GM06990 (cell line): ENCODE data around the gene RNASE11.

Experiments
- DNase-seq: peaks from one replicate; pipeline ENCODE4 v3.0.0-alpha.2; 2011; ENCODE audit not compliant: insufficient read length; ENCODE audit errors: extremely low read depth
- H3K27me3 ChIP-seq: replicated peaks from 2 replicates; pipeline ENCODE4 v1.6.0; 2011; ENCODE audit warnings: low read length; ENCODE audit not compliant: control insufficient read depth, insufficient read depth
- H3K36me3 ChIP-seq: 2 replicates; pipeline ENCODE4 v1.5.1; 2011; ENCODE audit warnings: low read length; ENCODE audit not compliant: control insufficient read depth, insufficient read depth
- H3K4me3 ChIP-seq: replicated peaks from 2 replicates; pipeline ENCODE4 v1.5.1; 2011; ENCODE audit warnings: low read depth, mild to moderate bottlenecking, control low read depth, low read length
- TF ChIP-seq, protein P1 (sequence below): IDR thresholded peaks from 2 replicates; pipeline ENCODE4 v1.5.1; 2011; ENCODE audit warnings: low read length, control low read depth, mild to moderate bottlenecking, inconsistent platforms; ENCODE audit not compliant: insufficient read depth, poor library complexity, severe bottlenecking

The RNASE11 gene

GRCh38 chr14:20587489-20588154 lies at the start of gene RNASE11:
TSS of gene RNASE11 (minus strand) at chr14:20588001.
- DNase-seq = no peak
- H3K4me3 ChIP-seq = no peak within 1 kb of the TSS

DNA sequence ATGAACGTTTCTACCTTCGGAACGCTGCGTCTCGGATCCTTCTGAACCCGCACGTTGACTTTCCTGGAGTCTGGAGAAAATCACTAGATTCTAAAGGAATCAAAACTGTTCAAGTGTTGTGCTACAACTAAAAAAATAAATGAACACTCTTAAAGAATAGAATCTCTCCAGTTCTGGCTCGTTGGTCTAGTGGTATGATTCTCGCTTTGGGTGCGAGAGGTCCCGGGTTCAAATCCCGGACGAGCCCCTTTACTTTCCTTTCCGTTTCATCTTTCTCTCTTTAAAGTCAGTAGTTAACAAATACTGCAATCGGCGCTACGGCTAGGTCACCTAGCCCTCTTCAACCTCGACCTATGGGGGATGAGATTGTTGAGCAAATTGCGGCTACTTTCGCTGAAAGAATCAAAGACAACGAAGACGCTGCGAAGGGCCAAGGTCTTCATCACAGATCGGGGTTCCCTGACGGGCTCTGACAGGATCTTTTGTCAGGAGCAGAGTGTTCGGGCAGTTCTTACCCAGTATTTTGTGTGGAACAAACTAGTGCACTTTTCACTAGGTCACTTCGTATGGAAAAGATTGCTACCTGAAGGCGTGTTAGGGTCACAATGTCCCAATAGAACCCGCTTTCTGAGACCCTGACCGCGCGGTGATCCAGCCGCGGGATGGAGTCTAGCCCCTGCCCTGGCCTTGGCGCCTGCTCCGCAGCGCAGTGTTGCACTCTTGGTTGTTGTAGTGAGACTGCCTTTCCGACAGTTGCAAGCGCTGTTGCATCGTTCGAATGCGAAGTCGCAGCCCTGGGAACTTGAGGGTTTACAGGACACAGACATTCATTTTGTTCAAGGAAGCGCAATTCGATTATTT lies 45.3 kb upstream of the RNASE11 start:
- peak; percentile 71 for DNase-seq
- TF ChIP-seq, protein P1, sequence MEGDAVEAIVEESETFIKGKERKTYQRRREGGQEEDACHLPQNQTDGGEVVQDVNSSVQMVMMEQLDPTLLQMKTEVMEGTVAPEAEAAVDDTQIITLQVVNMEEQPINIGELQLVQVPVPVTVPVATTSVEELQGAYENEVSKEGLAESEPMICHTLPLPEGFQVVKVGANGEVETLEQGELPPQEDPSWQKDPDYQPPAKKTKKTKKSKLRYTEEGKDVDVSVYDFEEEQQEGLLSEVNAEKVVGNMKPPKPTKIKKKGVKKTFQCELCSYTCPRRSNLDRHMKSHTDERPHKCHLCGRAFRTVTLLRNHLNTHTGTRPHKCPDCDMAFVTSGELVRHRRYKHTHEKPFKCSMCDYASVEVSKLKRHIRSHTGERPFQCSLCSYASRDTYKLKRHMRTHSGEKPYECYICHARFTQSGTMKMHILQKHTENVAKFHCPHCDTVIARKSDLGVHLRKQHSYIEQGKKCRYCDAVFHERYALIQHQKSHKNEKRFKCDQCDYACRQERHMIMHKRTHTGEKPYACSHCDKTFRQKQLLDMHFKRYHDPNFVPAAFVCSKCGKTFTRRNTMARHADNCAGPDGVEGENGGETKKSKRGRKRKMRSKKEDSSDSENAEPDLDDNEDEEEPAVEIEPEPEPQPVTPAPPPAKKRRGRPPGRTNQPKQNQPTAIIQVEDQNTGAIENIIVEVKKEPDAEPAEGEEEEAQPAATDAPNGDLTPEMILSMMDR = no peak
- peak overlapping the region; percentile 61 for H3K4me3 ChIP-seq
- H3K27me3 ChIP-seq = no peaks in the 10 kb centered on the region
- H3K36me3 ChIP-seq = no peaks in the 10 kb centered on the region

More at GRCh38 chr14:20587489-20588154, at the start of gene RNASE11:
- H3K27me3 ChIP-seq = peaks cover 1% of the 10 kb centered on the region
- TF ChIP-seq, protein P1 = no peak
- no peaks in the 10 kb centered on the region for H3K36me3 ChIP-seq

DNA sequence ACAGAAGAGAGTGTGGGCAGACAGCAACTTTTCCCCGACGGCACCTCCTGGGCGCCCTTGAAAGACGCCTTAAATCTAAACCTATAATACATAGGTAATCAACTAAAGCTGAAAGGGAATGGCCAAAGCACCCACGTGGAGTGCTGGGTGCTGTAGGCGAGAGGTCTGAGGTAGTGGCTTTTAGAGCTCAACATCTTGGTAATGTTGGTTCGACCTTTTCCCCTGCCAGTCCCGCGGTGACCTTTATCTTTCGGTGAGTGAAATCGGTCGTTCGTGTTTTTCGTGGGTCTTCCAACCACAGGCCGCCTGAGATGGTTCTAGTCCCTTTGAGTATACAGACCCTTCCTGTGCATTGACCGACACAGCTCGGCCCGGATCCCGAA lies 44.6 kb upstream of the RNASE11 start:
- TF ChIP-seq, protein P1 = no peak
- H3K36me3 ChIP-seq = no peaks in the 10 kb centered on the region
- peak overlapping the region; percentile 61 for H3K4me3 ChIP-seq
- no peaks in the 10 kb centered on the region for H3K27me3 ChIP-seq
- DNase-seq = no peak

- DNase-seq = peak; percentile 42
- peak overlapping the region; percentile 61 for H3K4me3 ChIP-seq
- H3K36me3 ChIP-seq = no peaks in the 10 kb centered on the region
- no peaks in the 10 kb centered on the region for H3K27me3 ChIP-seq
- TF ChIP-seq, protein P1 = no peak
These were observed 44.1 kb upstream of the RNASE11 start for GRCh38 chr14:20631880-20632389.

GRCh38 chr14:20631023-20631879 lies 43.5 kb upstream of the RNASE11 start:
- no peaks in the 10 kb centered on the region for H3K27me3 ChIP-seq
- H3K36me3 ChIP-seq = no peaks in the 10 kb centered on the region
- H3K4me3 ChIP-seq = peak overlapping the region; percentile 61
- TF ChIP-seq, protein P1 = no peak
- peak; percentile 30 for DNase-seq
